CD4-positive, alpha-beta T cell treated with Interleukin-10 for 1 hour (primary cell): ENCODE results near the gene DDB1.

Experiments
- DNase-seq: peaks from one replicate; pipeline ENCODE4 v3.0.0-alpha.2; 2020

Gene DDB1

GRCh38 chr11:61354208-61354607, 21.3 kb upstream of the DDB1 start:
- no peak for DNase-seq

- no peak for DNase-seq
Measured at GRCh38 chr11:61353131-61354067, 20.5 kb upstream of the DDB1 start.

GRCh38 chr11:61352038-61352437, 19.1 kb upstream of the DDB1 start:
- DNase-seq: no peak

GRCh38 chr11:61350803-61351202, 17.9 kb upstream of the DDB1 start:
- DNase-seq: no peak

- no peak for DNase-seq
Measured at GRCh38 chr11:61350336-61350735, 17.4 kb upstream of the DDB1 start.

GRCh38 chr11:61349916-61350315, 17.0 kb upstream of the DDB1 start:
- DNase-seq: no peak

- DNase-seq: no peak
Measured at GRCh38 chr11:61349189-61349751, 16.4 kb upstream of the DDB1 start.

- DNase-seq: no peak
Measured at GRCh38 chr11:61347916-61348461, 15.1 kb upstream of the DDB1 start.

GRCh38 chr11:61345954-61346843, 13.3 kb upstream of the DDB1 start:
- no peak for DNase-seq

GRCh38 chr11:61345170-61345610, 12.3 kb upstream of the DDB1 start:
- DNase-seq: no peak

GRCh38 chr11:61343792-61344745, 11.2 kb upstream of the DDB1 start:
- DNase-seq: no peak

- DNase-seq: no peak
Measured at GRCh38 chr11:61342207-61342803, 9.4 kb upstream of the DDB1 start.

- DNase-seq: no peak
Measured at GRCh38 chr11:61341706-61342105, 8.8 kb upstream of the DDB1 start.

- no peak for DNase-seq
Measured at GRCh38 chr11:61340979-61341378, 8.1 kb upstream of the DDB1 start.

GRCh38 chr11:61339490-61339878, 6.6 kb upstream of the DDB1 start:
- DNase-seq: no peak

- no peak for DNase-seq
Measured at GRCh38 chr11:61338783-61339489, 6.0 kb upstream of the DDB1 start.

- DNase-seq: no peak
Measured at GRCh38 chr11:61337706-61338470, 5.0 kb upstream of the DDB1 start.

GRCh38 chr11:61336171-61336935, 3.4 kb upstream of the DDB1 start:
- peak; percentile 85 for DNase-seq

GRCh38 chr11:61335355-61335710, 2.4 kb upstream of the DDB1 start:
- DNase-seq: no peak
